Astrocyte of the cerebellum (primary cell): ENCODE measurements around the gene CRYBG3.

Source experiments
- DNase-seq: peaks from one replicate; pipeline ENCODE4 v3.0.0-alpha.2; 2011; ENCODE audit warnings: low read depth
- H3K4me3 ChIP-seq: 2 replicates; pipeline ENCODE4 v1.5.1; 2011; ENCODE audit warnings: mild to moderate bottlenecking, low read depth, low read length, moderate library complexity
- in situ Hi-C: cut with HindIII; loops from 2 replicates; pipeline ENCODE4 v1.10.0; 2017; ENCODE audit warnings: low sequenced_read_pairs
- TF ChIP-seq, protein P1 (sequence below): IDR thresholded peaks from 2 replicates; pipeline ENCODE4 v1.5.1; 2012; ENCODE audit warnings: low read length, low read depth, moderate library complexity, mild to moderate bottlenecking; ENCODE audit errors: missing control alignments

CRYBG3 gene

DNA sequence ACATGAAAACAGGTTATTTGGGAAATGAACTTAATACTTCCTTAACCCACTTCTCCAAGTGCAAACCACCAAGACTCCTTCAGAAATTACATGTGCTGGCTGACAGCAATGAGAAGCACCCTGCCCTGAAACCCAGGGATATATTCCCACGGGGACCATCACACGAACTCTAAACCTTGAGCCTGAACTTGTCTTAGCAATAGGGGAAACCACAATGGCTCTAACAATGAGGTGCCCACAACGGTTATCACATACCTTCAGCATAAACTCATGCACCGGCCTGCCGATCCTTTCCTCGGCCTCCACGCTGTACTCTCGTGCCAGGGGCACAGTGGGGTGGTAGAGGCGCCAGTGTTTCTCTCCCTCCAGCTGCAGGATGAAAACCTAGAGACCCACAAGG lies 137.0 kb downstream of the CRYBG3 start:
- TF ChIP-seq, protein P1, sequence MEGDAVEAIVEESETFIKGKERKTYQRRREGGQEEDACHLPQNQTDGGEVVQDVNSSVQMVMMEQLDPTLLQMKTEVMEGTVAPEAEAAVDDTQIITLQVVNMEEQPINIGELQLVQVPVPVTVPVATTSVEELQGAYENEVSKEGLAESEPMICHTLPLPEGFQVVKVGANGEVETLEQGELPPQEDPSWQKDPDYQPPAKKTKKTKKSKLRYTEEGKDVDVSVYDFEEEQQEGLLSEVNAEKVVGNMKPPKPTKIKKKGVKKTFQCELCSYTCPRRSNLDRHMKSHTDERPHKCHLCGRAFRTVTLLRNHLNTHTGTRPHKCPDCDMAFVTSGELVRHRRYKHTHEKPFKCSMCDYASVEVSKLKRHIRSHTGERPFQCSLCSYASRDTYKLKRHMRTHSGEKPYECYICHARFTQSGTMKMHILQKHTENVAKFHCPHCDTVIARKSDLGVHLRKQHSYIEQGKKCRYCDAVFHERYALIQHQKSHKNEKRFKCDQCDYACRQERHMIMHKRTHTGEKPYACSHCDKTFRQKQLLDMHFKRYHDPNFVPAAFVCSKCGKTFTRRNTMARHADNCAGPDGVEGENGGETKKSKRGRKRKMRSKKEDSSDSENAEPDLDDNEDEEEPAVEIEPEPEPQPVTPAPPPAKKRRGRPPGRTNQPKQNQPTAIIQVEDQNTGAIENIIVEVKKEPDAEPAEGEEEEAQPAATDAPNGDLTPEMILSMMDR, result no peak
- DNase-seq, result no peak
- H3K4me3 ChIP-seq, result no peak overlapping the region
- in situ Hi-C loops, result no loop called here

DNA sequence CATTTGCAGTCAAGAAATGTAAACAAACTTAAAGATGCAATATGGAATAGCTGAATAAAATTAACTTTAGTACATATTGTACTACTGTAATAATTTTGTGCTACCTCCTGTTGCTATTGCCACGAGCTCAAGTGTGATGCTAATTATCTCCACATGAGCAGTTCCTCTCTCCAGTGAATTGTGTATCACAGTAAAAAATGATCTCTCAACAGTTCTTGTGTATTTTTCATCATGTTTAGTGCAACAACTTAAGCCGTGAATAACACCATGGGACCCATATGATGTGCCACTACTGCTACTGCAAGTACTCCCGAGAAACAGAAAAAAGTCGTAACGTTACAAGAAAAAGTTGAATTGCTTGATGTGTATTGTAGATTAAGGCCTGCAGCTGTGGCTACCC lies 138.1 kb downstream of the CRYBG3 start:
- in situ Hi-C loops, result no loop called here
- H3K4me3 ChIP-seq, result no peak overlapping the region
- TF ChIP-seq, protein P1, result no peak
- DNase-seq, result no peak

DNA sequence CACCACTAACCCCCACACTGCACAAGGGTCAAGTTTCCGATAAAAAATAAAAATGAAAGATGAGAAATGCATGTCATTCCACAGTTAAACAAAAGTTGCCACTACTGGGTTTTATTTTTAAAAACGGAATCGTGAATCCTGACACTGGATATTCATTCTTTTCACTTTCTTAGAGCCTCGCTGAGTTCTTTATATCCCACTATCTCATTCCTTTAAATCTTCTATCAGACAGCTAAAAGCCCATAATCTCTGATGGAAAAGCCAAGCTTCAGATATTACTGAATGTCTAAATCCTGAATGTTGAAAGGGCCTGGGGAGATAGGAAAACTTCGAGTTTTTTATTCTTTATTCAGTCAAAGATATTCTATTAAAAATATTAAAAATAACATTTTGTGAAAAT lies 138.7 kb downstream of the CRYBG3 start:
- no peak for DNase-seq
- H3K4me3 ChIP-seq, result no peak overlapping the region
- TF ChIP-seq, protein P1, result no peak
- in situ Hi-C loops, result no loop called here

DNA sequence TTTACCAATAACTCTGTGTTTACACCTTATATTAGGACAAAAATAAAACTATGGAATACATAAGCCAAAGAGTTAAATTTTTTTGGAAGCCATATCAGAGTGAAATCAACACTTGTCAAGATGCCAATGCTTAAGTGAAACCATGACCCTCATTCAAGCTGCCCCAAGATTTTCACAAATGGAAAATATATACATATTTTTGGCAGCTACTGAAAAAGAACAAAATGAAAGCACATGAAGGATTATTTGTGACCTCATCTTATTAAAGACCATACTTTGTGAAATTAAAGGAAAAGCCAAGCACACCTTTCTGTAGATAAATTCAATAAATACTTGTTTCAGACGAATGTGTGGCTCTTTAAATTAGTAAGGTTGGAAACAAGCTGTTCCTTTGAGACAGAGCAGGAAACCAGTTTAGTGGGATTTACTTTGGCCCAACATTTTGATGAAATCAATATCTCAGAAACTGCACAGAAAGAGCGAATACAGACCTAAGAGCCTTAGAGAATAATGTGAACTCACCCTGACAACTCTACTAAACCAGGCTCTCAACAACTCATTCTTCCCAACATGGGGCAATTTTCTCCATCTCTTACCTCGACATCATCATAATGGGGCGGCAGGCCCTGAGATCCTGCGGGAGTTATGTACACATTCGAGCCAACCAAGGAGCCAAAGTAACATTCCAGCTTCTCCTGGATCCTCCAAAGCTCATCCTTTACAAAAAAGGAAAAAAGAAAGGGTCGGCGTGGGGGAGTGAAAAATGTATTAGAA lies 139.4 kb downstream of the CRYBG3 start:
- DNase-seq, result no peak
- TF ChIP-seq, protein P1, result no peak
- in situ Hi-C loops, result no loop called here
- no peak overlapping the region for H3K4me3 ChIP-seq

DNA sequence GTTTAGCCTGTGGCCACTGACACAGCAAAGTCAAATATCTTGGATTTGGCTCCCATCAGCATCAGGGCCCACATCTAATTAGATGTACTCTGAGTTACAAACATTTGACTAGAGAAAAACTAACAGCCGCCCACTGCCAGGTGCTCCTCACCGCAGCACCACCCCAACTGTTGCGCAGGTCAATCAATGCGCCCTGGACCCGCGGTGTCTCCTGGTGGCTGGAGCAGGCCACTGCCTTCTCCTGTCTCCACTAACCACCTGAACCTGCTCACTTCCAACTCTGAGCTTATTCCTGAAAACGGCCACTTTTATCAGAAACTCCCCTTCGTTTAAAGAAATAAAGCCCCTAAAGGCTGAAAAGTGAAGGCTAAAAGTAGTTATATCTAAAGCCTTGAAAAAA lies 146.2 kb downstream of the CRYBG3 start:
- no peak for DNase-seq
- TF ChIP-seq, protein P1, result peak; percentile 8
- H3K4me3 ChIP-seq, result no peak overlapping the region
- in situ Hi-C loops, result no loop called here

DNA sequence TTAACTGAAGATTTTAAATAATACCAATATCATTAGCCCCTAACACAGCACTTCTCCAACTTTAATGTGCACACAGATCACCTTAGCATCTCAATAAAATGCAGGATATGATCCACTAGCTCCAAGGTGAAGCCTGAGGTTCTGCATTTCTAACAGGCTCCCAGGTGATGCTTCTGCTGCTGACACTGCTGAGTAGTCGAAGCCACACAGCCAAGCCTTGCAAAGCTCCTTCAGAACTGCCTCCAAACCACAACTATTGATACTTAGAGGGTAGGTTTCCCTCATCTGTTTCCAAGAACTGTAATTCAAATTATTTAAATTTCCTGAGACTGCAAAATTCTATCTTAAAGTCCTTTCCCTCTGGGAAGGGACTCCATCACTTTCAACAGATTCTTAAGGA lies 146.6 kb downstream of the CRYBG3 start:
- in situ Hi-C loops, result no loop called here
- no peak for DNase-seq
- H3K4me3 ChIP-seq, result no peak overlapping the region
- TF ChIP-seq, protein P1, result no peak
